MG63 (cell line): Measurements from ENCODE around the gene CCER1. TPM values are rescaled to one million over a fixed set of nuclear protein-coding genes. Genes with fewer than 3 reads are reported as not detected.

Source experiments
- DNase-seq: peaks from one replicate; pipeline ENCODE4 v3.0.0-alpha.2; 2020
- H3K27me3 ChIP-seq: fragments of 250-450 bp; sonication (Bioruptor Pico); 2 replicates; pipeline ENCODE4 v1.5.1; 2020; ENCODE audit warnings: mild to moderate bottlenecking, moderate library complexity
- H3K36me3 ChIP-seq: fragments of 250-450 bp; sonication (Bioruptor Pico); 2 replicates; pipeline ENCODE4 v1.5.1; 2020; ENCODE audit warnings: mild to moderate bottlenecking, moderate library complexity
- H3K4me3 ChIP-seq: fragments of 250-450 bp; sonication (Bioruptor Pico); 2 replicates; pipeline ENCODE4 v1.5.1; 2020; ENCODE audit warnings: mild to moderate bottlenecking, moderate library complexity
- H3K9me3 ChIP-seq: fragments of 250-450 bp; sonication (Bioruptor Pico); 2 replicates; pipeline ENCODE4 v1.5.1; 2020; ENCODE audit warnings: mild to moderate bottlenecking, moderate library complexity
- total RNA-seq: library from RNA; depleted of rRNA; stranded (reverse); fragments of >200 nt; shearing (Covaris generic); gene quantifications from 2 replicates; pipeline ENCODE4 v1.2.3, GENCODE V29; 2014; ENCODE audit warnings: low replicate concordance

CCER1 gene
- total RNA-seq, 1 experiment from 2014 or later, result not detected

GRCh38 chr12:90974286-90974685 lies 19.3 kb upstream of the CCER1 start:
- H3K9me3 ChIP-seq, result no peaks in the 10 kb centered on the region
- no peaks in the 10 kb centered on the region for H3K36me3 ChIP-seq
- H3K27me3 ChIP-seq, result no peaks in the 10 kb centered on the region
- H3K4me3 ChIP-seq, result no peak overlapping the region
- DNase-seq, result no peak

GRCh38 chr12:90972226-90972625 lies 17.2 kb upstream of the CCER1 start:
- DNase-seq, result no peak
- no peaks in the 10 kb centered on the region for H3K36me3 ChIP-seq
- H3K27me3 ChIP-seq, result no peaks in the 10 kb centered on the region
- no peaks in the 10 kb centered on the region for H3K9me3 ChIP-seq
- no peak overlapping the region for H3K4me3 ChIP-seq

GRCh38 chr12:90970911-90971310 lies 15.9 kb upstream of the CCER1 start:
- H3K27me3 ChIP-seq, result no peaks in the 10 kb centered on the region
- H3K9me3 ChIP-seq, result no peaks in the 10 kb centered on the region
- no peak overlapping the region for H3K4me3 ChIP-seq
- no peaks in the 10 kb centered on the region for H3K36me3 ChIP-seq
- DNase-seq, result no peak

GRCh38 chr12:90970471-90970870 lies 15.5 kb upstream of the CCER1 start:
- no peak overlapping the region for H3K4me3 ChIP-seq
- no peaks in the 10 kb centered on the region for H3K36me3 ChIP-seq
- no peaks in the 10 kb centered on the region for H3K9me3 ChIP-seq
- DNase-seq, result peak; percentile 61
- H3K27me3 ChIP-seq, result no peaks in the 10 kb centered on the region

GRCh38 chr12:90969851-90970250 lies 14.9 kb upstream of the CCER1 start:
- no peaks in the 10 kb centered on the region for H3K9me3 ChIP-seq

GRCh38 chr12:90969346-90969745 lies 14.4 kb upstream of the CCER1 start:
- Histone ChIP-seq H3K36me3 (no peaks in the 10 kb centered on the region), H3K27me3 (no peaks in the 10 kb centered on the region), H3K4me3 (no peak overlapping the region), H3K9me3 (no peaks in the 10 kb centered on the region)
- no peak for DNase-seq

More at GRCh38 chr12:90969851-90970250, 14.9 kb upstream of the CCER1 start:
- H3K4me3 ChIP-seq, result no peak overlapping the region
- H3K27me3 ChIP-seq, result no peaks in the 10 kb centered on the region
- no peak for DNase-seq
- H3K36me3 ChIP-seq, result no peaks in the 10 kb centered on the region

GRCh38 chr12:90965204-90965603 lies 10.2 kb upstream of the CCER1 start:
- no peak overlapping the region for H3K4me3 ChIP-seq
- DNase-seq, result no peak
- no peaks in the 10 kb centered on the region for H3K9me3 ChIP-seq
- no peaks in the 10 kb centered on the region for H3K27me3 ChIP-seq
- H3K36me3 ChIP-seq, result no peaks in the 10 kb centered on the region

- H3K36me3 ChIP-seq, result no peaks in the 10 kb centered on the region
- no peak overlapping the region for H3K4me3 ChIP-seq
- H3K27me3 ChIP-seq, result no peaks in the 10 kb centered on the region
- DNase-seq, result no peak
- H3K9me3 ChIP-seq, result no peaks in the 10 kb centered on the region
Measured at GRCh38 chr12:90964616-90965015, 9.6 kb upstream of the CCER1 start.

- DNase-seq, result no peak
- no peaks in the 10 kb centered on the region for H3K9me3 ChIP-seq
- H3K36me3 ChIP-seq, result no peaks in the 10 kb centered on the region
Measured at GRCh38 chr12:90963946-90964345, 9.0 kb upstream of the CCER1 start.

GRCh38 chr12:90961154-90961553 lies 6.2 kb upstream of the CCER1 start:
- H3K27me3 ChIP-seq, result no peaks in the 10 kb centered on the region
- H3K9me3 ChIP-seq, result no peaks in the 10 kb centered on the region
- H3K36me3 ChIP-seq, result no peaks in the 10 kb centered on the region
- DNase-seq, result no peak
- no peak overlapping the region for H3K4me3 ChIP-seq

More at GRCh38 chr12:90963946-90964345, 9.0 kb upstream of the CCER1 start:
- Histone ChIP-seq H3K4me3 (no peak overlapping the region), H3K27me3 (no peaks in the 10 kb centered on the region)

GRCh38 chr12:90959538-90960139 lies 4.7 kb upstream of the CCER1 start:
- Histone ChIP-seq H3K4me3 (no peak overlapping the region), H3K27me3 (no peaks in the 10 kb centered on the region), H3K9me3 (no peaks in the 10 kb centered on the region), H3K36me3 (no peaks in the 10 kb centered on the region)
- no peak for DNase-seq

- Histone ChIP-seq H3K9me3 (no peaks in the 10 kb centered on the region), H3K4me3 (no peak overlapping the region), H3K27me3 (no peaks in the 10 kb centered on the region), H3K36me3 (no peaks in the 10 kb centered on the region)
- no peak for DNase-seq
Measured at GRCh38 chr12:90959032-90959431, 4.1 kb upstream of the CCER1 start.

GRCh38 chr12:90958347-90958746 lies 3.4 kb upstream of the CCER1 start:
- H3K4me3 ChIP-seq, result no peak overlapping the region
- DNase-seq, result no peak
- H3K36me3 ChIP-seq, result no peaks in the 10 kb centered on the region
- no peaks in the 10 kb centered on the region for H3K9me3 ChIP-seq
- no peaks in the 10 kb centered on the region for H3K27me3 ChIP-seq

GRCh38 chr12:90954428-90954827 lies 548 bp downstream of the CCER1 start:
- Histone ChIP-seq H3K27me3 (no peaks in the 10 kb centered on the region), H3K9me3 (no peaks in the 10 kb centered on the region), H3K36me3 (no peaks in the 10 kb centered on the region), H3K4me3 (no peak overlapping the region)
- DNase-seq, result no peak

GRCh38 chr12:90953956-90954421 lies 987 bp downstream of the CCER1 start:
- Histone ChIP-seq H3K36me3 (no peaks in the 10 kb centered on the region), H3K9me3 (no peaks in the 10 kb centered on the region), H3K27me3 (no peaks in the 10 kb centered on the region), H3K4me3 (no peak overlapping the region)
- DNase-seq, result no peak

- no peak for DNase-seq
- Histone ChIP-seq H3K27me3 (no peaks in the 10 kb centered on the region), H3K9me3 (no peaks in the 10 kb centered on the region), H3K4me3 (no peak overlapping the region), H3K36me3 (no peaks in the 10 kb centered on the region)
Measured at GRCh38 chr12:90951432-90952105, 3.4 kb downstream of the CCER1 start.

GRCh38 chr12:90947869-90948268 lies 7.1 kb downstream of the CCER1 start:
- DNase-seq, result no peak
- Histone ChIP-seq H3K9me3 (no peaks in the 10 kb centered on the region), H3K4me3 (no peak overlapping the region), H3K27me3 (no peaks in the 10 kb centered on the region), H3K36me3 (no peaks in the 10 kb centered on the region)

GRCh38 chr12:90945070-90945649 lies 9.8 kb downstream of the CCER1 start:
- H3K4me3 ChIP-seq, result no peak overlapping the region
- no peaks in the 10 kb centered on the region for H3K36me3 ChIP-seq
- H3K9me3 ChIP-seq, result no peaks in the 10 kb centered on the region
- H3K27me3 ChIP-seq, result no peaks in the 10 kb centered on the region
- no peak for DNase-seq
